Stimulated activated CD8-positive, alpha-beta memory T cell treated with anti-CD3 and anti-CD28 coated beads, Interleukin-4, amount 100 ng/mL, for 24 hours (primary cell): ENCODE data around the gene IGSF5.
A peak's percentile ranks its signal among the peaks of the same experiment; 100 is the strongest.
"Not testable (repeated sequence)": the region's sequence is repeated elsewhere in the genome, so short reads cannot be mapped to it uniquely, and the experiment has no call there.

Experiments used
- DNase-seq: peaks from one replicate; pipeline ENCODE4 v3.0.0-alpha.2; 2020; ENCODE audit warnings: low read depth

Gene IGSF5

DNA sequence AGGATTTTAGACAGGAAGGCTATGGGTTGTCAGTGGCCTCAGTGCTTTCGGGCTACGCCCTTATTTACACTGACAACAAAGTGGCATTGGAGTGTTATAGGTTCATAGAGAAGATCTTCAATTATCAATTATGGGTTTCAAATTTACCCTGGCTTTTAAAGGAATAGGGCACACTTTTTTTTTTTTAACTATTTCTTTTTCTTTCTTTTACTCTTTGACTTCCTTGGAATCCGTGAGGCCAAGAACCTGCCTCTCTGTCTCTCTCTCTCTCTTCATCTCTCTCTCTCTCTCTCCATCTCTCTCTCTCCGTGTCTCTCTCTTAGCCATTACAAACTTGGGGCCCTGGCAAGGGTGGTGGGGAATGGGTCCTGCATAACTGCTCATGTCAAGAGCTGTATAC lies at the start of gene IGSF5:
IGSF5 (plus strand) TSS at position 301 of the 400 bp plus-strand sequence. CDS start 327 bp downstream, outside the sequence.
- not testable (repeated sequence) for DNase-seq

DNA sequence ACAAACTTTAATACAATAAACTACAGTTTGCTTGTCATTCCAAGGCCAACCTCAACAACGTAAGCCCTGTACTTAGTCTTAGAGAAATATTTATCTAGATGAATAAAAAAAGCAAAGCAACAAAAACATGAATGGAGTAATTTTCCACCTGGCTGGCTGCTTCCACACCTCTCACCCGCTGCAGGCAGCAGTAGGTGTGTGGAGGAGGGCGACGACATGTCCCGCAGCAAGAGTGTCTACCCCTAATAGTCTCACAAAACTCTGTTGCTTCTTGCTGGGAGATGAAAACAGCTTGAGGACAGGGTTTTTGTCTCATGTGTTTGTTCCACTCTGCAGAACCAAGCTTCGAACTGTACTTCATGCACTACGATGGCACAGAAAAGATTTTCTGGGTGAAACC lies 48.8 kb upstream of the IGSF5 start:
- no peak for DNase-seq

DNA sequence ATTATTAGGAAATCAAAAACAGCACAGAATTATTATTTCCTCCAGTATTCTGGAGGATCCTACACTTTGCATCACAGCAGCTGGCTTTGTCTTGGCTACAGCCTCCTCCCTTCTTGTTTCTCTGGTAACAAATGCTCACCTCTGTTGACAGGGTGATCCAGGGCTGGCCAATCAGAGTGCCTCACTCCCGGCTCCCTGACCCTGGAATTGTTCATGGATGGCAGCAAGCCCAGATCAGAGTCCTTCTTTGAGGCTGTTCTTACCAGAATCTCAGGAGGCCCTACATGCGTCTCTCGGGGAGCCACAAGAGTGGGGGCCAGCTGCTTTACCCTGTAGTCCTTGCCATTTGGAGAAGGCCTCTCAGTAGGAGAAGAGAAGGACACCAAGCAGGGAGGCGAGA lies 48.4 kb upstream of the IGSF5 start:
- no peak for DNase-seq

DNA sequence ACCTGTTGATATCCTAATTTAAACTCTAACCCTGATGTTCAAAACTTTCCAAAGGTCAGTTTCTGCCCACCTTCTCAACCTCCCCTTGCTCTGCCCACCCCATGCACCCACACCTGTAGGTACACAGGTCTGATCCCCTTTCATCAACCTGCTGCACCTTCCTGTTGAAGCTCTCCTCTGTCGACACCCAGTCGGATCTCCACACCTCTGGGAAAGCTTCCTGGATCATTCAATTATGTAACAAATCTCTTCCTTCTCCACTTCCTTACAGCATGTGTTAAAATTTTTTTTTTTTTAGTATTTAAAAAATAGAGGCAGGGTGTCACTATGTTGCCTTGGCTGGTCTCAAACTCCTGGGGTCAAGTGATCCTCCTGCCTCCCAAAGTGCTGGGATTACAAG lies 44.7 kb upstream of the IGSF5 start:
- no peak for DNase-seq

DNA sequence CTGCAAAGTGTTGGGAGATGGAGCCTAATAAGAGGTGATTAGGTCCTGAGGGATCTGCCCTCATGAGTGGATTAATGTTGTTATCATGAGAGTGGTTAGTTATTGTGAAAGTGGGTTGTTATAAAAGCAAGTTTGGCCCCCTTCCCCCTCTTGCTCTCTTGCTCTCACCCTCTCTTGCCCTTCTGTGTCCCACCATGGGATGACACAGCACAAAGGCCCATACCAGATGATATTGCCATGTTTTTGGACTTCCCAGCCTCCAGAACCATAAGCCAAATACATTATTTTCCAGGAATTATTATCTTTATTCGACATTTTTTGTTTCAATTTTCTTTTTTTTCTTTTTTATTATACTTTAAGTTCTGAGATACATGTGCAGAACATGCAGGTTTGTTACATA lies 41.4 kb upstream of the IGSF5 start:
- DNase-seq = no peak

DNA sequence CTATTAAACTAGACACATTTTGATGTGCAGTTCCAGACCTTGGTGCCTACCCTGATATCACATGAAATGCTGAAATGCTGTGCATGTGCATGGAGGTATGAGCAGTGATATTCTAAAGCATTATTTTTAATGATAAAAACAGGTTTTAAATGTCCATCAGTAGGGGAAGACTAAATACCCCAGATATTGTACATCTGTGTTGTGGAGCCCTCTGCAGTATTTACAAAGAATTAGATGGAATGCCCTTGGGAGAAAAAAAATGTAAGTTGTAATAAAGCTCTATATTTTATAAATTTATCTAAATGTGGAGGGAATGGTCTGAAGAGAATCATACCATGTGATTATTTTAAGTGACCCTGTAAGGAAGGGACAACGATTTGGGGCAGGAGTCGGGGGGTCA lies 39.1 kb upstream of the IGSF5 start:
- no peak for DNase-seq

DNA sequence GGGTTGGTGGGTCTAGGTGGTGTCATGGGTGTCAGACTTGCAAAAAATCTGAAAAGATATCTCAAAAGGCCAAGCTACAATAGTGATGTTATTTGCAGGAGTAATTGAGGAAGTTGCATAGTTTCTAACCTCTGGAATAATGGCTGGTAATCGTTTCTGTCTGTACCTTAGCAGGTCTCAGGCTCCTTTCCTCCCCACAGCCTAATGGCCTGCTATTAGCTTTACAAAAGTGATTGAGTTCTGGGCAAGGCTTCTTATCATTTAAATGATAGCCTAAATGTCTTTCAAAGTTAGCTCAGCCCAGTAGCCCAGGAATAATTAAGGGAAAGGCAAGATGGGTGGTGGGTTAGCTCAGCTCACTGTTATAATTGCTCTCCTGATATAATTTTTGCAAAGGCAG lies 37.7 kb upstream of the IGSF5 start:
- DNase-seq = no peak

DNA sequence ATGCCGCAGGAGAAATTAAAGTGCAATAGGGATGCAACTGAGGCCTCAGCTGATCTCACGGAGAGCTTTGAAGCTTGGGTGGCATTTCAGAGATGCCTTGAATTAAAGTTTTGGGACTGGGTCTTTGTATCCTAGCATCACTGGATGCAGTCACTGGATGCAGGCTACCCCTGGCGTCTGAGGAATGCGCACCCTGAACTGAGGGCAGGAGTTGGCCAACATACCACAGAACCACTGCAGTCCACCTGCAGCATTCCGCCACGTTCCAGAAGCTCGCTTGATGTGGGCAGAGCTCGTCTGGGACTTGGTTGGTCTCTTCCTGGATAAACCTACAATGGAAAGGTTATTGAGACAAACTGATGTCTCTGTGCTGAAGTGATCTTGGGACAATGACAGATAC lies 34.1 kb upstream of the IGSF5 start:
- no peak for DNase-seq

DNA sequence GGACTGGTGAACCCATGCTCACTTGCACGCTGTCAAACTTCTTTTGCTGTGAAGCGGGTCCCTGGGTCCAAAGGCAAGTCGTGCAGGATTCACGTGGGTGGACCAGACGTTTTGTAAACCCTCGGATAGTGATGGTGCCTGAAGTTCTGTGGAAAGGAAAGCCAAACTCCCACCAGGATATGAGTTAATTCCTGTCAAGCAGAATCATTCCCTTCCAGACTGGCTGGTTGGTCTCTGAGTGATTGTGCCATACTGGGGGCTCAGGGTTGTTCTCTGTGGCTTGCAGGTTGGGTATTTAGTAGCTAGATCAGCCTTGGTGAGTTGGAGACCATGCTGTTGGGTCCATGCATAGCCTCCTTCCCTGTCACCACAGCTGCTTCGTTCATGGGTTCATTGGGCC lies 32.7 kb upstream of the IGSF5 start:
- DNase-seq = no peak

DNA sequence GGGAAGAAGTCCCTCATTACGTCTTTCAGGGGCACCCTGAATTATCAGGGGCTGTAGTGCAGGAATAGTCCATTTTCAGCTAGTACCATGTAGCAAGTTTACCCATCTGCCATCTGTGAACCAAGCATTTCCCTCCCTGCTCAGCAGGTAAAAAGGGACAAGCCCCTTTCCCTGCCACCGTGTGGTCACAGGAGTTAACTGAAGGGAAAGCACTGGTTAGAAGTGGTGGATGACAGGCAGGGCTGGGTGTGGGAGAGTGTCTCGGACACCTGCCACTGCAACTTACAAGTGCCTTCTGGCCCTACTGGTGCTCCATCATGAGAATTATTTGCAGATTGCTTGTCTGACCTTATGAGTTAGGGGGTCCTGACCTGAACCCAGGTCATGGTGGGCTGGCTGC lies 32.0 kb upstream of the IGSF5 start:
- DNase-seq = no peak

DNA sequence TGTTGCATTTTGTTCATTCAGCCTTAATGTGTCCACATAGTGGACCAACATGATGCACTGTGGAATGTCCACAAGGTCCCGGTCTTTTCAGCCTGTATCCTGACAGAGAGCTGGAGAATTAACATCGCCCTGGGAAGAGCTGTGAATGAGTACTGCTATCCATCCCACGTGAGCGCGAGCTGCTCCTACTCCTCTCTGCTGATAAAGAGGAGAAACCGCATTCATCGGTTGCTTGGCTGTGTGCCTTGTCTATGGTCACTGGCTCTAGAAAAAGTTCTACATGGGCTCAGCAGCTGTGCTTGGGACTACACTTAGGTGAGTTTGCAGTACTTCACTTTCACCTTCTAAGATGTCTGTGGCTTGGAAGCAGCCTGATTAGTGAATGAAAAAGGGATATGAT lies 31.1 kb upstream of the IGSF5 start:
- no peak for DNase-seq

DNA sequence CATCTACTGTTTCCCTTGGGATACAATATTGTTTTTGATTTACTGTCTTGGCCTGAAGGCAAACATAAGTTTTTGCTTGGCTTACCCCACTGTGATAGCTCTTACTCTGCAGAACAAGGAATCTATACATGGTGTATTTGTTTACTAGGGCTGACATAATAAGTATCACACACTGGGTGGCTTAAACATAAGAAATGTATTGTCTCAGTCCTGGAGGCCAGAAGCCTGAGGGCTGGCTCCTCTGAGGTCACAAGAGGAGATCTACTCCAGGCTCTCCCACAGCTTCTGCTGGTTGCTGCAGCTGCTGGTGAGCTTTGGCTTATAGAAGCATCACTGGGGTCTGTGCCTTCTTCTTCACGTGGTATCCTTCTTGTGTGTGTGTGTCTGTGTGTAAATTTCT lies 30.7 kb upstream of the IGSF5 start:
- no peak for DNase-seq

DNA sequence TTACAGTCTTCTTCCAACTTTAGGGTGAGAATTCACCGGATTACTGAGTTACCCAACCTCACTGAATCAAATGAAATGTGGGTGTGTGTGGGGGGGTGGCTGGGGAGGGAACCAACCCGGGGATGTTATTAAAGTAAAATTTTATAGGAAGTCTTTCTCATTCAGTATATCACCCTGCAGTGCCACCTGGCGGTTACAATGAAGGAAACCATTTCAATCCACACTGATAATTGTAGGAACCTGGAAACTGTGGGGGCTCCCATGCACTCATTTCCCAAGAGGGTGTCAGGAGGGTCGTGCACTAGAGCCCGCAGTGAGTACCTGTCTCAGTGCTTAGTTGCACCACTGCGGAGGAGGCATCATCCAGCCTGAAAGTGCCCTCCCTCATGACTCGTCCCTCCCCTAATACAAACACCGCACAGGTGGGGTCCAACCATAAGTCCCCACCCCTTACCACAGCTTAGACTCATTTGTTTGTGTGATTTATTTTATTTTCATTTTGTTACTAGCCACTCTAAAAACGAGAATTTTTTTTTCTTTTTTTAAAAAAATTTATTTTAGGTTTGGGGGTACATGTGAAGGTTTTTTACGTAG lies 29.1 kb upstream of the IGSF5 start:
- peak; percentile 14 for DNase-seq

DNA sequence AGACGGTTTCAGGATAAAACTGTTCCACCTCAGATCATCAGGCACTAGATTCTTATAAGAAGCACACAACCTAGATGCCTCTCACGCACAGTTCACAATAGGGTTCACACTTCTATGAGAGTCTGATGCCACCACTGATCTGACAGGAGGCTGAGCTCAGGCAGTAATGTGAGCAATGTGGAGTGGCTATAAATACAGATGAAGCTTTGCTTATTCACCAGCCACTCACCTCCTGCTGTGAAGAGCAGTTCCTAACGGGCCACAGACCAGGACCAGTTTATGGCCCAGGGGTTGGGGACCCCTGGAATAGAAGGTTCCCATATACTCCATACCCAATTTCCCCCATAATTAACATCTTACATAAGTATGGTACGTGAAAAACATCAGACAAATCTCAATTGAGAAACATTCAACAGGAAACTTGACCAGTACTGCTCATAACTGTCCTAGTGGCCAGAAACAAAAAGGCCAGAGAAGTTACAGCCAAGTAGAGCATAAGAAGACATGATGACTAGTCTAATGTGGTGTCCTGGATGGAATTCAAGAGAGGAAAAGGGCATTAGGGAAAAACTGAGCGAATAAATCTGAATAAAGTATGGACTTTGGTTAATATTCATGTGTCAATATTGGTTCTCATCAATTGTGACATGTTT lies 24.7 kb upstream of the IGSF5 start:
- DNase-seq = no peak

DNA sequence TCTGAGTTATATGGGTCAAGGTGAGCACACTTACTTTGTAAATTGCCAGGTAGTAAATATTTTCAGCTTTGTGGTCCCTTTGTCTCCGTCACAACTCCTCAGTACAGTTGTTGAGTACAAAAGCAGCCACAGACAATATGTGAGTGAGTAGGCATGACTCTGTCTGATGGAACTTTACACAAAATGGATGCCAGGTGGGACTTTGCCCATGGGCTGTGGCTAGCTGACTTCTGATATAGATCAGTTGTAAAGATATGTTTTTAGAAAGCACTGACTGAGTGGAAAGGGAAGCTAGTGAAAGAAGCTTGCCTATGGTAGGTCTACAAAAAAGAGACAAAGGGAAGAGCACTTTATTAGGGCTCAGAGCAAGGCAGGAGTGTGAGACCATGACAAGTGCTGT lies 23.1 kb upstream of the IGSF5 start:
- DNase-seq = no peak

DNA sequence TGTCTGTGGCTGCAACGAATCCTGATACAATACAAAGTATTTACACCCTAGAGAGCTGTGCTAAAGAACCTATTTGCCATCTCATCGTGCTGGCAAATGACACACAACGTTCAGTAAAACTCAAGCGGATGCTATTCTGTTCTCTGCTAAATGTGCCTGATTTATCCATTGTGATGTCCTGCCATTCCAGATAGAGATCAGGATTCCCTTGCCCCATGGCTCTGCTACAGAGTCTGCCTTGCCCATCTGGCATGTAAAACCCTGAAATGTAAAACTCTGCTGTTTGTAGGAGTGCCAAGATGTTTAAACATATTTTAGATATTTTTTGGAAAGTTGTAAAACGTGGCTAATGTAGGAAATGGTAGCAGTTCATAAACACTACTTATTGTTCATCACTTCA lies 20.0 kb upstream of the IGSF5 start:
- no peak for DNase-seq

DNA sequence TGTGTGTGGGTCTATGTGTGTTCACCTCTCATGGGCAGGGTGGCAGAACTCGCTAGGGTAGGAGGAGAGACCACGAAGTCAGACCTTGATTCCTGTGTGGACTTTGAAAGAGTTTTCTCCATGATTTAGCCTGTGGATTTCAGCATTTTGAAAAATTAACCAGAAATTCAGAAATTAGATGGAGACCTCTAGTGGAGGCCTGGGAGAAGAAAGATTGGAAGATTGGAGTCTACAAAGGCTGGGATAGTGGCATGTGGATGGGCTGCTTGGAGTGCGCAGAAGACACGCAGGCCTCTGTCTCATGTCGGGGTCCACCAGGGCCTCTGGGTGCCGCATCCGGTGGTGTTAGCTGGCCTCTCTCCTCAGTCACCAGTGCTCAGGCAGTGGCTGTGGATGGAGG lies 18.9 kb upstream of the IGSF5 start:
- DNase-seq = no peak

DNA sequence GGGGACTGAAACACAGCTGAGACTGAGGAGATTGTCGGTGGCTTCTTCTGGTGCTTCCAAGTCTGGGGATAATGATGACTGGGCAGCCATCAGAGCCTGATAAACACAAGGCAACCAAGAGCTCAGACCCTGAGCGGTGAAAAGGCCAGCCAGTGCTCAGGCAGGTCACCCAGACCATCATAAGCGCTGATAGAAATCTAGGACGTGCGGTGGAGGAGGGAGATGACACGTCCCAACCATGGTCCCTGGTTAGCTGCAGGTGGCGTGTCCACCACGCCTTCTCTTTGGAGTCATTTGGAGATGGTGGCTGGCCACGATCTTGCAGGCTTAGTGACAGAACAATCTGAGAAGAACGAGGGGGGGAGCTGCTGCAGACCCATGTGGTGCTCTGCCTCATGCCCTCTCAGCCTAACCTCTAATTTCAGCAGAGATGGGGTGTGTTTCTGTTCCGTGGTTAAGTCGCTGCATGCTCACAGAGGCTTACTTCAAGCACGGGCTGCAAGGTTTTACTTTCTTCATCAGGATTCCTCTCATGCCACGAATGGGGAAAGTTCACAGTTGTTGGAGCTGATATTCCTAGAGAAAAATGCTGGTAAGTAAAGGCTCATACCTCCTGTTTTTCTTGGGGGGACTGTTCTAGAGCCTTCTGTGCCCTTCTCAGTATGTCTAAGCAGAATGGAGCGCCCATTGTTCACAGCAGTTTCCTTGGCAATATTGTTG lies 17.4 kb upstream of the IGSF5 start:
- DNase-seq = no peak

DNA sequence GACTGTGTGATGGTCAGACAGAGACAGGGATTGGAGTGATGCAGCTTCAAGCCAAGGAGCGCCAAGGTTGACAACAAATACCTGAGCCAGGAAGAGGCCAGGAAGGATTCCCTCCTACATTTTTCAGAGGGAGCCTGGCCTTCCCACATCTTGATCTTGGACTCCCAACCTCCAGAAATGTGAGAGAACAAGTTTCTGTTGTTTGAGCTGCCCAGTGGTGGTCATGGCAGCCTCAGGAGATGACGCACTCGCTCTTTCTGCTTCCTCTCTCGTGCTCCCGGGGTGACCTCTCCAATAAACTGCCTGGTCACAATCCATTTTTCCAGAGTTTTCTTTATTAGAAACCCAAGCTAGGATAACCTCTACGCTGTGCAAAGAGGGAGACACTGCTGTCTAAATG lies 16.6 kb upstream of the IGSF5 start:
- DNase-seq = no peak

DNA sequence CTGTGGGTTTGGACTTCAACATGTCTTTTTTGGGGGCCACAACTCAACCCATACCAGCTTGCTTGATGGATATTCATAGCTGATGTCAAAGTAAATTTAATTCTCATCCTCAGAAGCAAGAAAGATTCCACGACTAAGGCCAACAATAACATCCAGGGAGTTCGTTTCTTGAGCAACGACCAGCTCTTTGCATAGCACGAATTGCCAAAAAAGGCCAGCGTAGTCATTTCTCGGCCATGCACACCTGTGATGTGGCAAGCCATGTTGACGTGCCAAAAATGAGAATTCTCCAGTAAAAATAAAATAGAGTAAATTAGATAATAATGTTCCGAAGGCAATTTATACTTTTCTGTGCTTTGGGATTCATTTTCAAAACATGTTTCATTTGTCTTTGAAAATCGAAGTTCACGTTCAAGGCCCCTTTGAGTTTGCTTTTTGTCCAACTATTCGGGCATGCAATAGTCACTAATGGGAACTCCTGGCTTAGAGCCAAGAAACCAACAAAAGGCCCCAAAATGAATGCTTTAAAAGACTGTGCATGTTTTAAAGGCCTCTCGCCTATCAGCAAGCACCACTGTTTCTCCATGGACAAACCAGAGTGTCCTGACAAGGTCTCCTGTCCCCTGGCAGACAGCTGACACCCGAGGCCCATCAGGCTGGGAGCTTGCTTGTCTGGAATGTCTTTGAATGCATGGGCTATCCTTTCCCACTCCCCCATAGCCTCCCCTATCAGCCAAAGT lies 14.4 kb upstream of the IGSF5 start:
- DNase-seq = no peak

DNA sequence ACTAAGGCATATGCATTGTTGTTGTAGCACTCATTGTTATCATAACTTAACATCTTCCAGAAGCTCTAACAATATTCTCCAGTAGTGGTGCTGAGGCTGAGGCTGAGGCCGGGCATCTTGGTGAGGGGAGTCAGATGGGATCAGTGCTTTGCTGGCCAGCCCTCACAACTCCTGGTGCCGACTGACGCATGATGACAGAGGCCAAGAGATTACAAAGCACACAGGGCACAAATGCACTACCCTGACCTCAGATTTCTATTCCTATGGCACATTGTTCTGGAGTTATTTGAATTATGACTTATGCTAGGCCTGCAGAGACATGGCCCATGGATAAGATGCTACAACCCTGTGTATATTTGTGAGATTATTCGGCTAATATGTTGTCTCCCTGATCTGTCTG lies 8.3 kb upstream of the IGSF5 start:
- no peak for DNase-seq

DNA sequence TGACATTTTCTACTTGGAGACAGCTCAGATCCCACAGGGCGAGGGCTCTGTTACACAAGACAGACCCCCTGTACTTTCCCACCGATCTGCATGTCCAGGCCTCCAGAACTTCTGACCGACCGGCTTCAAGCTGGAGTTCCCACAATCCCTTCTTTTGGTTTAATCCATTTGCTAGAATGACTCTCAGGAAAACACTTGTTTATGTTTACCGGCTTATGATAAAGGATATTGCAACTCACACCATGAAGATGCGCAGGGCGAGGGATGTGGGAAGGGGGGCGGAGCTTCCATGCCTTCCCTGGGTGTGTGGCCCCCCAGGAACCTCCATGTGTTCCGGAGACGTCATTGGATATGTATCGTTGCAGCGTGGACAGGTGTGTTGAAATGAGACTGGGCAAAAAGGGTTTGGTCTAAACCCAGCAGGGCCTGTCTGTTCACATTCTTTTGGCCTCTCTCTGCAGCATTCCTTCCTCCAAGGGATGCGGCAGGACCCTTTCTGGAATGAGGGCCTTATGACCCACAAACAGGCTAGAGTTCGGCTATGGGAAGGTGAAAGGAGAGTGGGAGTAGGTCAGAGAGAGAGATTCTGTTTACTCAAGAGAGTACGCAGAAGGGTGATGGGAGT lies 7.5 kb upstream of the IGSF5 start:
- no peak for DNase-seq

DNA sequence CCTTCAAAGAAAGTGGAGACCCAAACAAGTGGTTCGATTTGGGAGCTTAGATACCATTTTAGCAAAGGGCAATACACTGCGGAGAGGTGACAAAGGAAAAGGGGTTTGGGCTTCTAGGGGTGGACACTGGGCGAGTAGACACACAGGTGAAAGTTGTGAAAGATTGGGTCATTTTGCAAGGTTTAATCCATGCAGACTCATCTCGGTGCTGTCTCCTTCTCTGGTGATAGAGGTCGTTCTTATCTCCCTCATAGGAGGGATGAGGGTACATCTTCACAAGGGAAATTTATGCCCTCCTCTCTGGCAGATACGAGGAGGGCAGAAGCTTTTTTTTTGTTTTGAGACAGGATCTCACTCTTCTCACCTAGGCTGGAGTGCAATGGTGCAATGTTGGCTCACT lies 6.4 kb upstream of the IGSF5 start:
- no peak for DNase-seq
